Measurements from ENCODE around the gene CCDC50.

Gene CCDC50

GRCh38 chr3:191378142-191378812, 49.1 kb downstream of the CCDC50 start:
- Mint-ChIP-seq H3K27ac (peak overlapping the region; percentile 43 to 75 (median 75)), H3K27me3 (ENCODE audit: low read depth) (no peaks in the 10 kb centered on the region), H3K9me3 (no peaks in the 10 kb centered on the region), H3K4me1 (peaks cover 34% of the 10 kb centered on the region), H3K36me3 (ENCODE audit: low read depth) (peaks cover 38% of the 10 kb centered on the region), H3K4me3 (no peak overlapping the region)
- TF ChIP-seq, protein P1, sequence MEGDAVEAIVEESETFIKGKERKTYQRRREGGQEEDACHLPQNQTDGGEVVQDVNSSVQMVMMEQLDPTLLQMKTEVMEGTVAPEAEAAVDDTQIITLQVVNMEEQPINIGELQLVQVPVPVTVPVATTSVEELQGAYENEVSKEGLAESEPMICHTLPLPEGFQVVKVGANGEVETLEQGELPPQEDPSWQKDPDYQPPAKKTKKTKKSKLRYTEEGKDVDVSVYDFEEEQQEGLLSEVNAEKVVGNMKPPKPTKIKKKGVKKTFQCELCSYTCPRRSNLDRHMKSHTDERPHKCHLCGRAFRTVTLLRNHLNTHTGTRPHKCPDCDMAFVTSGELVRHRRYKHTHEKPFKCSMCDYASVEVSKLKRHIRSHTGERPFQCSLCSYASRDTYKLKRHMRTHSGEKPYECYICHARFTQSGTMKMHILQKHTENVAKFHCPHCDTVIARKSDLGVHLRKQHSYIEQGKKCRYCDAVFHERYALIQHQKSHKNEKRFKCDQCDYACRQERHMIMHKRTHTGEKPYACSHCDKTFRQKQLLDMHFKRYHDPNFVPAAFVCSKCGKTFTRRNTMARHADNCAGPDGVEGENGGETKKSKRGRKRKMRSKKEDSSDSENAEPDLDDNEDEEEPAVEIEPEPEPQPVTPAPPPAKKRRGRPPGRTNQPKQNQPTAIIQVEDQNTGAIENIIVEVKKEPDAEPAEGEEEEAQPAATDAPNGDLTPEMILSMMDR (IDR thresholded peaks at IDR 0.05; ENCODE audit: unreplicated experiment in 3 of 3) = no peak

DNA sequence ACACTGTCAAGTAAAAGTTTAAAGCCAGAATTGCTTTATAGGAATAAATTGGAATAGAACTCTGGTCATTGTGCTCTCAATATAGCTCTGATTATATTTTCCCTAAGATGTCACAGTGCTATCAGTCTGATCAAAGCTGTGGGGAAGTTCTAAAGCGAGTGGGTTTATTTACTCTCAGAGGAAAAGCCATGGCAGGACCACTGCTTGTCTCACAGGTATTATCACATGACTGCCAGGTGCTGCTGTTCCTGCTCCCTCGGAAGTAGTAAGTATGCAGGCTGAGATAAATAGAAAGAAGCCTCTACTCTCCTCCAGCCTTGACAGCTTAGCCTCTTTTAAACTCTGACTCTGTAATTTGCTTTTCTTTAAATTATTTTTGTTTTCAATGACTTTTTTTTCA, 50.3 kb downstream of the CCDC50 start:
- H3K4me3 Mint-ChIP-seq = no peak overlapping the region
- H3K4me1 Mint-ChIP-seq = peaks cover 43% of the 10 kb centered on the region
- no peaks in the 10 kb centered on the region for H3K27me3 Mint-ChIP-seq (ENCODE audit: low read depth)
- TF ChIP-seq, protein P1 (IDR thresholded peaks at IDR 0.05; ENCODE audit: unreplicated experiment in 3 of 3) = no peak
- H3K36me3 Mint-ChIP-seq (ENCODE audit: low read depth) = peaks cover 48% of the 10 kb centered on the region
- no peak overlapping the region for H3K27ac Mint-ChIP-seq
- no peaks in the 10 kb centered on the region for H3K9me3 Mint-ChIP-seq

GRCh38 chr3:191380001-191380400, 50.8 kb downstream of the CCDC50 start:
- Mint-ChIP-seq H3K36me3 (ENCODE audit: low read depth) (peaks cover 50% of the 10 kb centered on the region), H3K27me3 (ENCODE audit: low read depth) (no peaks in the 10 kb centered on the region), H3K9me3 (no peaks in the 10 kb centered on the region), H3K4me3 (no peak overlapping the region), H3K27ac (no peak overlapping the region), H3K4me1 (peaks cover 43% of the 10 kb centered on the region)
- TF ChIP-seq, protein P1 (IDR thresholded peaks at IDR 0.05; ENCODE audit: unreplicated experiment in 3 of 3) = no peak

DNA sequence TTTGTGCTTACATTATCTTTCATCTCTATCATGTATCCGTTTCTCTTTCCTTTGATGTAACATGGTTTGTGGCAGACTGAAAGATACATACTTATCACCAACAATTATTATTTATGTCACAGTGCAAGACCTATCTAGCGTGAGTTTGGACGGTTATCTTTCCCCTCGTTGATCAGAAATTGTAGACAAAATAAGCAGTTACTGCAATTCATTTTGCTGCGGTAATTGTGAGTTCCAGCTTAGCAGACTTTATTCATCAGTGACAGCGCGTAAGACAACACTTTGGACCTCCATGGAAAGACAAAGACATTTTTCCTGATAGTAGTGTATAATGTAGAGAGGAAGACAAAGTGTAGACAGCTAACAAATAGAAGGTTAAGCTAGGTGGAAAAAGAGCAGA, 52.1 kb downstream of the CCDC50 start:
- TF ChIP-seq, protein P1 (IDR thresholded peaks at IDR 0.05; ENCODE audit: unreplicated experiment in 3 of 3) = no peak
- Mint-ChIP-seq H3K4me1 (peaks cover 43% of the 10 kb centered on the region), H3K36me3 (ENCODE audit: low read depth) (peaks cover 49% of the 10 kb centered on the region)

GRCh38 chr3:191382661-191383060, 53.5 kb downstream of the CCDC50 start:
- TF ChIP-seq, protein P1 (IDR thresholded peaks at IDR 0.05; ENCODE audit: unreplicated experiment in 3 of 3) = no peak
- H3K4me3 Mint-ChIP-seq = no peak overlapping the region
- H3K4me1 Mint-ChIP-seq = peaks cover 29% of the 10 kb centered on the region
- H3K9me3 Mint-ChIP-seq = no peaks in the 10 kb centered on the region
- peaks cover 53% of the 10 kb centered on the region for H3K36me3 Mint-ChIP-seq (ENCODE audit: low read depth)
- H3K27me3 Mint-ChIP-seq (ENCODE audit: low read depth) = no peaks in the 10 kb centered on the region
- peak overlapping the region in 2 of 3 experiments; percentile 65 to 79 for H3K27ac Mint-ChIP-seq

More for the DNA sequence above, 52.1 kb downstream of the CCDC50 start:
- Mint-ChIP-seq H3K4me3 (no peak overlapping the region), H3K27ac (no peak overlapping the region), H3K27me3 (ENCODE audit: low read depth) (no peaks in the 10 kb centered on the region), H3K9me3 (no peaks in the 10 kb centered on the region)

DNA sequence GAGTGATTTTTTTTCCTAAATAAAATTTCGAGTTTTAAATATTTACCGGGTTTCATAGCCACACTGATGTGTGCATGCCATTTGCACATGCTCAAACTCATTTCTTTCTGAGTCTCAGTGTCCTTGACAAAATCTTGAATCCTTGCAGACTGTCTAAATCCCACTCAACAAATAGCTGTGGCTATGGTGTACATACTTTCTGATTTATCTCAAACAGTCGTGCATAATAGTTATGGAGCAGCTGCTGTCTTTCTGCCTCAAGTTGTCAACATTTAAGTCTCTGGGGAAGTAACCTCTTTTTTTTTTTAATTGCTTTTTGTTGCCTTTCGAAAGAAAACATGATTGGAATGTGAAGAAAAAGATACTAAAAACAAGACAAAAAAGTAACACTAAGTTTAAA, 53.9 kb downstream of the CCDC50 start:
- no peaks in the 10 kb centered on the region for H3K9me3 Mint-ChIP-seq
- H3K27ac Mint-ChIP-seq = peak overlapping the region; percentile 59 to 79 (median 65)
- TF ChIP-seq, protein P1 (IDR thresholded peaks at IDR 0.05; ENCODE audit: unreplicated experiment in 3 of 3) = no peak
- peaks cover 27% of the 10 kb centered on the region for H3K4me1 Mint-ChIP-seq
- H3K27me3 Mint-ChIP-seq (ENCODE audit: low read depth) = no peaks in the 10 kb centered on the region
- H3K4me3 Mint-ChIP-seq = no peak overlapping the region
- peaks cover 53% of the 10 kb centered on the region for H3K36me3 Mint-ChIP-seq (ENCODE audit: low read depth)

All from nephron (organoid).